ENCODE data around the gene HMX3. TPM values are rescaled to one million over a fixed set of nuclear protein-coding genes. Genes with fewer than 3 reads are reported as not detected.

The HMX3 gene
- total and polyA plus RNA-seq, 2 of the 13 experiments (the other 11 are each of a cell fraction or from before 2014, with no cell fraction given) = not detected

GRCh38 chr10:123157210-123157609 is 21.4 kb downstream of the HMX3 start (continued):
- TF ChIP-seq, protein P1, sequence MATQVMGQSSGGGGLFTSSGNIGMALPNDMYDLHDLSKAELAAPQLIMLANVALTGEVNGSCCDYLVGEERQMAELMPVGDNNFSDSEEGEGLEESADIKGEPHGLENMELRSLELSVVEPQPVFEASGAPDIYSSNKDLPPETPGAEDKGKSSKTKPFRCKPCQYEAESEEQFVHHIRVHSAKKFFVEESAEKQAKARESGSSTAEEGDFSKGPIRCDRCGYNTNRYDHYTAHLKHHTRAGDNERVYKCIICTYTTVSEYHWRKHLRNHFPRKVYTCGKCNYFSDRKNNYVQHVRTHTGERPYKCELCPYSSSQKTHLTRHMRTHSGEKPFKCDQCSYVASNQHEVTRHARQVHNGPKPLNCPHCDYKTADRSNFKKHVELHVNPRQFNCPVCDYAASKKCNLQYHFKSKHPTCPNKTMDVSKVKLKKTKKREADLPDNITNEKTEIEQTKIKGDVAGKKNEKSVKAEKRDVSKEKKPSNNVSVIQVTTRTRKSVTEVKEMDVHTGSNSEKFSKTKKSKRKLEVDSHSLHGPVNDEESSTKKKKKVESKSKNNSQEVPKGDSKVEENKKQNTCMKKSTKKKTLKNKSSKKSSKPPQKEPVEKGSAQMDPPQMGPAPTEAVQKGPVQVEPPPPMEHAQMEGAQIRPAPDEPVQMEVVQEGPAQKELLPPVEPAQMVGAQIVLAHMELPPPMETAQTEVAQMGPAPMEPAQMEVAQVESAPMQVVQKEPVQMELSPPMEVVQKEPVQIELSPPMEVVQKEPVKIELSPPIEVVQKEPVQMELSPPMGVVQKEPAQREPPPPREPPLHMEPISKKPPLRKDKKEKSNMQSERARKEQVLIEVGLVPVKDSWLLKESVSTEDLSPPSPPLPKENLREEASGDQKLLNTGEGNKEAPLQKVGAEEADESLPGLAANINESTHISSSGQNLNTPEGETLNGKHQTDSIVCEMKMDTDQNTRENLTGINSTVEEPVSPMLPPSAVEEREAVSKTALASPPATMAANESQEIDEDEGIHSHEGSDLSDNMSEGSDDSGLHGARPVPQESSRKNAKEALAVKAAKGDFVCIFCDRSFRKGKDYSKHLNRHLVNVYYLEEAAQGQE (IDR thresholded peaks at IDR 0.05; ENCODE audit: borderline replicate concordance in 1 of 2, low read depth in 1 of 2, low read length in 2 of 2) = no peak
- TF ChIP-seq ZBTB26 (CRISPR knock-in tag; IDR thresholded peaks at IDR 0.05; ENCODE audit: borderline replicate concordance) (peak; percentile 99), SOX13 (IDR thresholded peaks at IDR 0.05) (no peak), SOX13 (CRISPR knock-in tag; conservative IDR thresholded peaks at IDR 0.05 in 1 of 2, IDR thresholded peaks at IDR 0.05 in 1 of 2) (peak in 1 of 2 experiments; percentile 29; a peak in 1 of 4 replicates), SIX1 (CRISPR knock-in tag; IDR thresholded peaks at IDR 0.05; ENCODE audit: borderline replicate concordance) (peak; percentile 48; the same call in 1 of the 2 replicates), ZNF274 (CRISPR knock-in tag; IDR thresholded peaks at IDR 0.05) (no peak), TARDBP (CRISPR knock-in tag; IDR thresholded peaks at IDR 0.05) (peak; percentile 19; the same call in 1 of the 2 replicates), THAP11 (CRISPR knock-in tag; IDR thresholded peaks at IDR 0.05) (0 out of 2 replicates have a peak, but pooled peaks have one; percentile 19), ZNF446 (CRISPR knock-in tag; IDR thresholded peaks at IDR 0.05) (no peak)
- TF ChIP-seq, protein P2, sequence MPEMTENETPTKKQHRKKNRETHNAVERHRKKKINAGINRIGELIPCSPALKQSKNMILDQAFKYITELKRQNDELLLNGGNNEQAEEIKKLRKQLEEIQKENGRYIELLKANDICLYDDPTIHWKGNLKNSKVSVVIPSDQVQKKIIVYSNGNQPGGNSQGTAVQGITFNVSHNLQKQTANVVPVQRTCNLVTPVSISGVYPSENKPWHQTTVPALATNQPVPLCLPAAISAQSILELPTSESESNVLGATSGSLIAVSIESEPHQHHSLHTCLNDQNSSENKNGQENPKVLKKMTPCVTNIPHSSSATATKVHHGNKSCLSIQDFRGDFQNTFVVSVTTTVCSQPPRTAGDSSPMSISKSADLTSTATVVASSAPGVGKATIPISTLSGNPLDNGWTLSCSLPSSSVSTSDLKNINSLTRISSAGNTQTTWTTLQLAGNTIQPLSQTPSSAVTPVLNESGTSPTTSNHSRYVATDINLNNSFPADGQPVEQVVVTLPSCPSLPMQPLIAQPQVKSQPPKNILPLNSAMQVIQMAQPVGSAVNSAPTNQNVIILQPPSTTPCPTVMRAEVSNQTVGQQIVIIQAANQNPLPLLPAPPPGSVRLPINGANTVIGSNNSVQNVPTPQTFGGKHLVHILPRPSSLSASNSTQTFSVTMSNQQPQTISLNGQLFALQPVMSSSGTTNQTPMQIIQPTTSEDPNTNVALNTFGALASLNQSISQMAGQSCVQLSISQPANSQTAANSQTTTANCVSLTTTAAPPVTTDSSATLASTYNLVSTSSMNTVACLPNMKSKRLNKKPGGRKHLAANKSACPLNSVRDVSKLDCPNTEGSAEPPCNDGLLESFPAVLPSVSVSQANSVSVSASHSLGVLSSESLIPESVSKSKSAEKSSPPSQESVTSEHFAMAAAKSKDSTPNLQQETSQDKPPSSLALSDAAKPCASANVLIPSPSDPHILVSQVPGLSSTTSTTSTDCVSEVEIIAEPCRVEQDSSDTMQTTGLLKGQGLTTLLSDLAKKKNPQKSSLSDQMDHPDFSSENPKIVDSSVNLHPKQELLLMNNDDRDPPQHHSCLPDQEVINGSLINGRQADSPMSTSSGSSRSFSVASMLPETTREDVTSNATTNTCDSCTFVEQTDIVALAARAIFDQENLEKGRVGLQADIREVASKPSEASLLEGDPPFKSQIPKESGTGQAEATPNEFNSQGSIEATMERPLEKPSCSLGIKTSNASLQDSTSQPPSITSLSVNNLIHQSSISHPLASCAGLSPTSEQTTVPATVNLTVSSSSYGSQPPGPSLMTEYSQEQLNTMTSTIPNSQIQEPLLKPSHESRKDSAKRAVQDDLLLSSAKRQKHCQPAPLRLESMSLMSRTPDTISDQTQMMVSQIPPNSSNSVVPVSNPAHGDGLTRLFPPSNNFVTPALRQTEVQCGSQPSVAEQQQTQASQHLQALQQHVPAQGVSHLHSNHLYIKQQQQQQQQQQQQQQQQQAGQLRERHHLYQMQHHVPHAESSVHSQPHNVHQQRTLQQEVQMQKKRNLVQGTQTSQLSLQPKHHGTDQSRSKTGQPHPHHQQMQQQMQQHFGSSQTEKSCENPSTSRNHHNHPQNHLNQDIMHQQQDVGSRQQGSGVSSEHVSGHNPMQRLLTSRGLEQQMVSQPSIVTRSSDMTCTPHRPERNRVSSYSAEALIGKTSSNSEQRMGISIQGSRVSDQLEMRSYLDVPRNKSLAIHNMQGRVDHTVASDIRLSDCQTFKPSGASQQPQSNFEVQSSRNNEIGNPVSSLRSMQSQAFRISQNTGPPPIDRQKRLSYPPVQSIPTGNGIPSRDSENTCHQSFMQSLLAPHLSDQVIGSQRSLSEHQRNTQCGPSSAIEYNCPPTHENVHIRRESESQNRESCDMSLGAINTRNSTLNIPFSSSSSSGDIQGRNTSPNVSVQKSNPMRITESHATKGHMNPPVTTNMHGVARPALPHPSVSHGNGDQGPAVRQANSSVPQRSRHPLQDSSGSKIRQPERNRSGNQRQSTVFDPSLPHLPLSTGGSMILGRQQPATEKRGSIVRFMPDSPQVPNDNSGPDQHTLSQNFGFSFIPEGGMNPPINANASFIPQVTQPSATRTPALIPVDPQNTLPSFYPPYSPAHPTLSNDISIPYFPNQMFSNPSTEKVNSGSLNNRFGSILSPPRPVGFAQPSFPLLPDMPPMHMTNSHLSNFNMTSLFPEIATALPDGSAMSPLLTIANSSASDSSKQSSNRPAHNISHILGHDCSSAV (CRISPR knock-in tag; IDR thresholded peaks at IDR 0.05; ENCODE audit: borderline replicate concordance) = no peak
- TF ChIP-seq, protein P3, sequence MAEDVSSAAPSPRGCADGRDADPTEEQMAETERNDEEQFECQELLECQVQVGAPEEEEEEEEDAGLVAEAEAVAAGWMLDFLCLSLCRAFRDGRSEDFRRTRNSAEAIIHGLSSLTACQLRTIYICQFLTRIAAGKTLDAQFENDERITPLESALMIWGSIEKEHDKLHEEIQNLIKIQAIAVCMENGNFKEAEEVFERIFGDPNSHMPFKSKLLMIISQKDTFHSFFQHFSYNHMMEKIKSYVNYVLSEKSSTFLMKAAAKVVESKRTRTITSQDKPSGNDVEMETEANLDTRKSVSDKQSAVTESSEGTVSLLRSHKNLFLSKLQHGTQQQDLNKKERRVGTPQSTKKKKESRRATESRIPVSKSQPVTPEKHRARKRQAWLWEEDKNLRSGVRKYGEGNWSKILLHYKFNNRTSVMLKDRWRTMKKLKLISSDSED (CRISPR knock-in tag; IDR thresholded peaks at IDR 0.05) = no peak
